ENCODE results near the gene NRL. TPM values are rescaled to one million over a fixed set of nuclear protein-coding genes. Genes with fewer than 3 reads are reported as not detected.
A peak's percentile ranks its signal among the peaks of the same experiment; 100 is the strongest.

NRL gene
- total RNA-seq, 1 donor from 2014 or later = 2.0 TPM

DNA sequence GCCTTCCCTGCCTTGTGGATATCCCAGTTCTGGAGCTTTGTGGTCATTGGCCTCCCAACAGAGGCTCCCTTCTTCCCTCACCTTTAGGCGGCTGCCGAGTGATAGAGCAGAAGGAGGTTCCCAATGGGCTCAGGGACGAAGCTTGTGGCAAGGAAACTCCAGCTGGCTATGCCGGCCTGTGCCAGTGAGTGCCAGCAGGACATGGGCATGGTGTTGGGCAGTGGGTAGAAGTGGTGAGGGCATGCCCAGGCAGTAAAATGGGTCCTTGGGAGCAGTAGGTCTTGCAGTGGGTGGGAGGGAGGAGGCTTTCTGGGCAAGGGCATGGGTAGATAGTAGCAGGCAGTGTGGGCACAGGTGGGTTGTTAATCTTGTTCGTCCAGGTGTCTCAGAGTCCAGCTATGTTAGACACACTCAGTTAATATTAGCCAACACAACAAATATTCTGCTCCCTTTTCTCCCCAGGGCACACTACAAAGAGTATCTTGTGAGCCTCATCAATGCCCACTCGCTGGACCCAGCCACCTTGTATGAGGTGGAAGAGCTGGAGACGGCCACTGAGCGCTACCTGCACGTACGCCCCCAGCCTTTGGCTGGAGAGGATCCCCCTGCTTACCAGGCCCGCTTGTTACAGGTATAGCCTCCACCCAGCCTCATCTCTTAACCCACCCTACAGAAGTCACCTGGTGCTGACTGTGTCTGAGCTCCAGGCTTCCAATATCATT is 45.2 kb upstream of the NRL start:
- intact Hi-C loops (cut with DNase I) = no loop called here
- TF ChIP-seq, protein P1, sequence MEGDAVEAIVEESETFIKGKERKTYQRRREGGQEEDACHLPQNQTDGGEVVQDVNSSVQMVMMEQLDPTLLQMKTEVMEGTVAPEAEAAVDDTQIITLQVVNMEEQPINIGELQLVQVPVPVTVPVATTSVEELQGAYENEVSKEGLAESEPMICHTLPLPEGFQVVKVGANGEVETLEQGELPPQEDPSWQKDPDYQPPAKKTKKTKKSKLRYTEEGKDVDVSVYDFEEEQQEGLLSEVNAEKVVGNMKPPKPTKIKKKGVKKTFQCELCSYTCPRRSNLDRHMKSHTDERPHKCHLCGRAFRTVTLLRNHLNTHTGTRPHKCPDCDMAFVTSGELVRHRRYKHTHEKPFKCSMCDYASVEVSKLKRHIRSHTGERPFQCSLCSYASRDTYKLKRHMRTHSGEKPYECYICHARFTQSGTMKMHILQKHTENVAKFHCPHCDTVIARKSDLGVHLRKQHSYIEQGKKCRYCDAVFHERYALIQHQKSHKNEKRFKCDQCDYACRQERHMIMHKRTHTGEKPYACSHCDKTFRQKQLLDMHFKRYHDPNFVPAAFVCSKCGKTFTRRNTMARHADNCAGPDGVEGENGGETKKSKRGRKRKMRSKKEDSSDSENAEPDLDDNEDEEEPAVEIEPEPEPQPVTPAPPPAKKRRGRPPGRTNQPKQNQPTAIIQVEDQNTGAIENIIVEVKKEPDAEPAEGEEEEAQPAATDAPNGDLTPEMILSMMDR (IDR thresholded peaks at IDR 0.05) = no peak
- H3K4me3 ChIP-seq = no peak overlapping the region
- H3K36me3 ChIP-seq = peaks cover 81% of the 10 kb centered on the region
- no peaks in the 10 kb centered on the region for H3K9me3 ChIP-seq
- ATAC-seq (no peak), DNase-seq (peak; percentile 46)
- H3K27ac ChIP-seq = peak overlapping the region; percentile 97
- peaks cover 31% of the 10 kb centered on the region for H3K4me1 ChIP-seq
- no peaks in the 10 kb centered on the region for H3K27me3 ChIP-seq (ENCODE audit: low read depth)

DNA sequence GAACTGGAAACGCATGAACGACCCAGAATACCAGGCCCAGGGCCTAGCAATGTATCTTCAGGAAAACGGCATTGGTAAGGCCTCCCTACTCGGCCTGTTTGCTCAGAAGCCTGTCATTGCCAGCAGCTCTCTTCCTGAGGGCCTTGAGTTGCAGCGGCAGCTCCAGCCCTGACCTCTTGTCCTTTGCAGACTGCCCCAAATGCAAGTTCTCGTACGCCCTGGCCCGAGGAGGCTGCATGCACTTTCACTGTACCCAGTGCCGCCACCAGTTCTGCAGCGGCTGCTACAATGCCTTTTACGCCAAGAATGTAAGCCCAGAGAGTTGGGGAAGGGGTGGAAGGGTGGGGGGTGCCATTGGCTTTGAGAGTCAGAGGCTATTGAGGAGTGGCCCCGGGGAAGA is 42.6 kb upstream of the NRL start:
- no peaks in the 10 kb centered on the region for H3K9me3 ChIP-seq
- H3K4me1 ChIP-seq = peaks cover 14% of the 10 kb centered on the region
- TF ChIP-seq, protein P1 (IDR thresholded peaks at IDR 0.05) = no peak
- ATAC-seq (no peak), DNase-seq (no peak)
- peaks cover 82% of the 10 kb centered on the region for H3K36me3 ChIP-seq
- intact Hi-C loops (cut with DNase I) = no loop called here
- H3K27ac ChIP-seq = no peak overlapping the region
- H3K4me3 ChIP-seq = no peak overlapping the region
- no peaks in the 10 kb centered on the region for H3K27me3 ChIP-seq (ENCODE audit: low read depth)

DNA sequence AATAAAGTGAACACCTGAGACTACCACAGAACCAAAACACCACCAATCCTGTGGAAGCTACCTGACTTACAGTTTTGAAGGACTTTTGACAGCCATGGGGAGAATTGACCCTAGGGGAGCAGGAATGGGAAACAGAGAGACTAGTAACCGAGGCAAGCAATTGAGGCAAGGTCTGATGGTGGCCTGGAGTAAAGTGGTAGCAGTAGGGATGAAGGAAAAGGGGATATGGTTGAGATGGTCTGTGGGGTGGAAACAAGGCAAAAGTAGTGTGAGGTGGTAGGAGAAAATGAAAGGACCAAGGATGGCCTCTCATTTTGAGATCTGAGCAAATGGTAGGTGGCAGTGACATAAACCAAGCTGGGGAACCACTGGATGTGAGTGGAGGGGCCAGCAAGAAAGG is 42.1 kb upstream of the NRL start:
- no peak for DNase-seq
- H3K4me3 ChIP-seq = no peak overlapping the region
- H3K4me1 ChIP-seq = peaks cover 9% of the 10 kb centered on the region
- H3K27ac ChIP-seq = no peak overlapping the region
- H3K9me3 ChIP-seq = no peaks in the 10 kb centered on the region
- no peaks in the 10 kb centered on the region for H3K27me3 ChIP-seq (ENCODE audit: low read depth)
- no peak for ATAC-seq
- peaks cover 87% of the 10 kb centered on the region for H3K36me3 ChIP-seq
- TF ChIP-seq, protein P1 (IDR thresholded peaks at IDR 0.05) = no peak
- intact Hi-C loops (cut with DNase I) = no loop called here

GRCh38 chr14:24155100-24155499 is 40.4 kb upstream of the NRL start:
- DNase-seq (no peak), ATAC-seq (no peak)
- Histone ChIP-seq H3K4me3 (no peak overlapping the region), H3K27me3 (ENCODE audit: low read depth) (no peaks in the 10 kb centered on the region), H3K9me3 (no peaks in the 10 kb centered on the region), H3K4me1 (no peaks in the 10 kb centered on the region), H3K36me3 (peaks cover 96% of the 10 kb centered on the region), H3K27ac (no peak overlapping the region)
- TF ChIP-seq, protein P1 (IDR thresholded peaks at IDR 0.05) = no peak
- intact Hi-C loops (cut with DNase I) = no loop called here

DNA sequence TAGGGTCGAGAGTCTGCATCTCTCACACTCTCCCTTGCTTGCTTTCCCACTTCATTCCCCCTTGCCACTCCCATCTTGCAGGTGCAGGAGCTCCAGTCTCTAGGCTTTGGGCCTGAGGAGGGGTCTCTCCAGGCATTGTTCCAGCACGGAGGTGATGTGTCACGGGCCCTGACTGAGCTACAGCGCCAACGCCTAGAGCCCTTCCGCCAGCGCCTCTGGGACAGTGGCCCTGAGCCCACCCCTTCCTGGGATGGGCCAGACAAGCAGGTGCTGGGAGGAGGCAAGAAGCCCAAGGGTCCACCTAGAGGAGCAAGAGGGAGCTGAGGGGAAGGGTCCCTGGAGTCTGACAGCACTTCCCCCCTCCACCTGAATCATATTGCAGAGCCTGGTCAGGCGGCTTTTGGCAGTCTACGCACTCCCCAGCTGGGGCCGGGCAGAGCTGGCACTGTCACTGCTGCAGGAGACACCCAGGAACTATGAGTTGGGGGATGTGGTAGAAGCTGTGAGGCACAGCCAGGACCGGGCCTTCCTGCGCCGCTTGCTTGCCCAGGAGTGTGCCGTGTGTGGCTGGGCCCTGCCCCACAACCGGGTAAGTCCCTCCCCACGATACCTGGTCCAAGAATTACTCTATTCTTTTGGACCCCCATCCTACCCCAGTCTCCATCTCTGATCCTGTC is 36.8 kb upstream of the NRL start:
- TF ChIP-seq, protein P1 (IDR thresholded peaks at IDR 0.05) = no peak
- Histone ChIP-seq H3K27me3 (ENCODE audit: low read depth) (no peaks in the 10 kb centered on the region), H3K9me3 (no peaks in the 10 kb centered on the region), H3K4me1 (peaks cover 24% of the 10 kb centered on the region), H3K4me3 (no peak overlapping the region), H3K27ac (no peak overlapping the region), H3K36me3 (peaks cover 83% of the 10 kb centered on the region)
- intact Hi-C loops (cut with DNase I) = no loop called here
- DNase-seq (no peak), ATAC-seq (no peak)

Data from lower lobe of right lung (tissue), 2 donors.